AG09319 (cell line): Measurements from ENCODE around the gene KLF2.

Source experiments
- DNase-seq: peaks from one replicate; pipeline ENCODE4 v3.0.0-alpha.2; 2010; ENCODE audit warnings: low read depth; ENCODE audit errors: extremely low read depth
- TF ChIP-seq, protein P1 (sequence below): IDR thresholded peaks from 2 replicates; pipeline ENCODE4 v1.5.1; 2011; ENCODE audit warnings: low read depth, mild to moderate bottlenecking, inconsistent platforms, low read length, moderate library complexity

Gene KLF2

DNA sequence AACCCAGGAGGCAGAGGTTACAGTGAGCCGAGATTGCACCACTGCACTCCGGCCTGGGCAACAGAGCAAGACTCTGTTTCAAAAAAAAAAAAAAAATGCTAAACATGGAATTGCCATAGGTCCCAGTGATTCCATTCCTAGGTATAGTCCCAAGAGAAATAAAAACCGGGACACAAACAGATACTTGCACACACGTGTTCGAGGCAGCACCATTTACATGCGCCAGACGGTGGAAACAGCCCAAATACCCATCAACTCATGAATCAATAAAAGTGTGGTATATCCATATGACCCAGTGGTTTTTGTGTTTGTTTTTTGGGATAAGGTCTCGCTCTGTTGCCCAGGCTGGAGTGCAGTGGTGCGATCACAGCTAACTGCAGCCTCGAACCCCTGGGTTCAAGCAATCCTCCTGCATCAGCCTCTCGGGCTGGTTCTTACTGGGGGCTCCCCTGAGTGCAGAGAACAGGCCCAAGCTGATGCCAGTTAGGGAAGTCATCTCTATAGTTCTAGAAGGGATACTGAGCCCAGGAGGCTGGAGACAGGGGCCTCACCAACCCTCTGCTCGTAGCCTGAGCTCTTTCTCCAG is 8.5 kb downstream of the KLF2 start:
- TF ChIP-seq, protein P1, sequence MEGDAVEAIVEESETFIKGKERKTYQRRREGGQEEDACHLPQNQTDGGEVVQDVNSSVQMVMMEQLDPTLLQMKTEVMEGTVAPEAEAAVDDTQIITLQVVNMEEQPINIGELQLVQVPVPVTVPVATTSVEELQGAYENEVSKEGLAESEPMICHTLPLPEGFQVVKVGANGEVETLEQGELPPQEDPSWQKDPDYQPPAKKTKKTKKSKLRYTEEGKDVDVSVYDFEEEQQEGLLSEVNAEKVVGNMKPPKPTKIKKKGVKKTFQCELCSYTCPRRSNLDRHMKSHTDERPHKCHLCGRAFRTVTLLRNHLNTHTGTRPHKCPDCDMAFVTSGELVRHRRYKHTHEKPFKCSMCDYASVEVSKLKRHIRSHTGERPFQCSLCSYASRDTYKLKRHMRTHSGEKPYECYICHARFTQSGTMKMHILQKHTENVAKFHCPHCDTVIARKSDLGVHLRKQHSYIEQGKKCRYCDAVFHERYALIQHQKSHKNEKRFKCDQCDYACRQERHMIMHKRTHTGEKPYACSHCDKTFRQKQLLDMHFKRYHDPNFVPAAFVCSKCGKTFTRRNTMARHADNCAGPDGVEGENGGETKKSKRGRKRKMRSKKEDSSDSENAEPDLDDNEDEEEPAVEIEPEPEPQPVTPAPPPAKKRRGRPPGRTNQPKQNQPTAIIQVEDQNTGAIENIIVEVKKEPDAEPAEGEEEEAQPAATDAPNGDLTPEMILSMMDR = no peak
- no peak for DNase-seq

DNA sequence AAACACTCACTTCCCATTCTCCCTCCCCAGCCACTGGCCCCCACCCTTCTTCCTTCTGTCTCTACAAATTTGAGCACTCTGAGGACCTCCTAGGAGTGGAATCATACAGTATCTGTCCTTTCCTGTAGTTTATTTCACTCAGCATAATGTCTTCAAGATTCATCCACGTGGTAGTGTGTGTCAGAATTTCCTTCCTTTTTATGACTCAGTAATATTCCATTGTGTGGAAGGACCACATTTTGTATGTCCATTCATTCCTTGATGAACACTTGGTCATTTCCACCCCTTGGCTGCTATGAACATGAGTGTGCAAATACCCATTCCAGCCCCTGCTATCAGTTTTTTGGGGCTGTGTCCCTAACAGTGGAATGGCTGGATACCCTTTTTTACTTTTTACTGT is 9.8 kb downstream of the KLF2 start:
- TF ChIP-seq, protein P1 = no peak

DNA sequence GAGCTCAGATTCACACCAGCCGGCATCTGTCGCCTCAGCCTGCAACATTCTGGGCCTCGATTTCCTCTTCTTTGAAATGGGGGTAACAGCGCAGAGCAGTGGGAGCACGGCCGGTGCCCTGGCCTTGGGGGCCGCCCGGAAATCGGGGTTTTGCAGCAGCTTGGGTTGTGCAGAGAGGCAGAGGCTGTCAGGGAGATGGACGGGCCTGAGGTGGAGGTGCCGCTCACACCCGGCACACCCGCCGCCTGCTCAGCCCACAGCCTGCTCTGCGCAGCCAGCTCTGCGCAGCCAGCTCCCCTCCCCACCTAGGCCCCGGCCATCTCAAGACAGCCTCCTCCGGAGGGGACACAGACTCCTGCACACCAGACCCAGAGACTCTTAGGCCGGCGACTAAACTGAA is 10.6 kb downstream of the KLF2 start:
- DNase-seq = no peak
- TF ChIP-seq, protein P1 = no peak

More for the DNA sequence above, 9.8 kb downstream of the KLF2 start:
- DNase-seq = no peak

DNA sequence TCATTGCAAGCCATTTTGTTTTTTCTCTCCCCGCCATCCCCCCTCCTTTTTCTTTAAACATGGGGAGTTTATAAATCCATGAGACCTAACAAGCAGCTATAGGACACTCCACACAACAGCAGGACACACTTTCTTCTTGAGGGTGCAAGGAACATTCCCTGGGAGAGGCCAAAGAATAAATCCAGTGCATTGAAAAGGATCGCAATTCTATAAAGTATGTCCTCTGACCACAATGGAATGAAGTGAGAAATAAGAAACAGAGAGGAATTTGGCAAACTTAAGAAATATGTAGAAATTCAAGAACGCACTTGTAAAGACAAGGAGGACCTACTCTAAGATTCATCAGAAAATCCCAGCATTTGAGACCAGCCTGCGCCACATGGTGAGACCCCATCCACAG is 11.9 kb downstream of the KLF2 start:
- no peak for DNase-seq
- TF ChIP-seq, protein P1 = no peak

DNA sequence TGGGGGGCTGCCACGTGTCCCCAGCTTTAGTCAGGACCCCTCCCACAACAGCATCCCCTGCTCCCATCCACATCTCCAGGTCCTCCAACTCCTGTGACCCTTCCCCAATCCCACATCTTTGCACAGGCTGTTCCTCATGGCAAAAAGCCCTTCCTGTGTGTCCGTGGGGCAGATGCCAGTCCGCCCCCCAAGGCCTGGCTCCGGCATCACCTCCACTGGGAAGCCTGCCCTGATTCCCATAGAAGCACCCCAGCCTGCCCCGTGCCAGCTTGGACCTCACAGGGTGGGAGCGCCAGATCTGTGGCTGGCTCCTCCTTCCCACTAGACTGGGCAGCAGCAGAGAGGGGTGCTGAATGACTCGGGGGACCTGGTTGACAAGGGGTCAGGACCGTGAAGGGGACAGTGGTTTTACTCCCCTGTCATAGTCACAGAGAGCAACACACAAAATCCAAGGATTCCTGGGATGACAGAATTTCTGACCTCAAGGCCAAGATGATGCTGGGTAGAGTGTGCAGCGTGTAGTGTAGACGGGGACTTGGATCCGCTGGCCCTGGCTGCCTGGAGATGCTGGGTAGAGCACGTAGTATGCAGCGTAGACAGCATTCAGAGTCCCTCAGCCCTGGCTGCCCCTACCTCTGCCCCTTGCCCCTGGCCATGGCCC is 13.3 kb downstream of the KLF2 start:
- TF ChIP-seq, protein P1 = no peak
- no peak for DNase-seq

DNA sequence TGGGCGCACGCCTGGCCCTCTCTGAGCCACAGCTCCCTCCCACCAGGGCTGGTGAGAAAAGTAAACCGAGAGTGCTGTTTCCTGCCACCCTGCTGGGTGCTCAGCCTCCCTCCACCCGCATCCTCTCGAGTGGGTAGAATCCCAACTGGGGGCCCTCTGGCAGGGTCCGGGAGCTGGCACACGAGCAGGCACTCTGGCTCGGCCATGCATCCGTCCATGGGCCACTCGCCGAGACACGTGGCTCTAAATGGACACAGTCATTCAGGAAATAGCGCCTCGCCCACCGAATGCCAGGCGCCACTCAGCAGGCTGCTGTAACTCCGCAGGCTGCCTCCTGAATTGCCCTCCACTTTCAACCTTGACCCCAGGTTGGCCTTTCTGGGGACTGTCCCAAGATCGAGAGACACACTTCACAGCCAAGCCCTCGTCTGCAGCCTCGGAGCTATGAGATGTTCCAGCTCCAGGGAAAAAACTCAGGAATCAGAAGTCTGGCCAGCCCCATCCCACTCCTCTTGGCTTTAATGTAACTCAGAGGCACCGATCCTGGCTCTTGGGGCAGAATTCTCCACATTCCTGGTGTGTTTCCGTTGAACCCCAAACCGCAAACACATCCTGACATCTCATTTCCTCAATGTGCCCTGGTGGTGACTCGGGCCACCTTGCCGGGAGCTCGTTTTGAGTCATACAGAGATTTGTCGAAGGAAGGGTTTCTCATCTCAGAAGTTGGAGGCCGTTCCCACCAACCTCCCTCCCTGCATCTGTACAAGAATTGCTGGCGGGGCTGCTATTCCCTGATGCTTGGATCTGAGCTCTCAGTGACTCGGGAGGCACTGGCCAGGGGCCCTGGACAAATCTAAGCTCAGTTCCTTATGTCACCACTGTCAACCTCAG is 14.1 kb downstream of the KLF2 start:
- peak; percentile 46 for DNase-seq
- TF ChIP-seq, protein P1 = no peak

DNA sequence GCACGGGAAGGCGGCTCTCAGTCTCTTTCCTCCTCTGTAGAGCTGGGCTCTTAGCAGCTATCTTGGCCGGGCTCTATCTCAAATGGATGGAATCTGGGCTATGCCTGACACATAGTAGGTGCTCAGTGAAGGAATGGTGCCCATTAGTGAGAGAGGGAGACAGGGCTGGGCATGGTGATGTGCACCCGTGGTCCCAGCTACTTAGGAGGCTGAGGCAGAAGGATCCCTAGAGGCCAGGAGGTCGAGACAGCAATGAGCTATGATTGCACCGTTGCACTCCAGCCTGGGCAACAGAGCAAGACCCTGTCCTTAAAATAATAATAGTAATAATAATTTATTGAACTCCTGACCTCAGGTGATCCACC is 14.7 kb downstream of the KLF2 start:
- TF ChIP-seq, protein P1 = no peak
- DNase-seq = no peak
